Uterus (tissue), 2 donors: ENCODE results near the gene NEBL.

Source experiments
- POLR2A ChIP-seq, 2 donors: fragments of 450-650 bp; IDR thresholded peaks; one replicate each; pipeline ENCODE4 v1.6.1; 2016; ENCODE audit warnings: antibody characterized with exemption in 2 of 2, mild to moderate bottlenecking in 1 of 2, moderate library complexity in 1 of 2
- TF ChIP-seq, protein P1 (sequence below), 4 experiments: fragments of 200-600 bp in 2 of 4; fragments of 450-650 bp in 2 of 4; sonication (generic) in 2 of 4; IDR thresholded peaks; one replicate each; pipeline ENCODE4 v1.5.1; 2016 to 2019; ENCODE audit warnings: antibody characterized with exemption in 4 of 4, mild to moderate bottlenecking in 2 of 4, moderate library complexity in 1 of 4

GRCh38 chr10:20852303-20852702 is 44.8 kb downstream of the NEBL start:
- TF ChIP-seq, protein P1, sequence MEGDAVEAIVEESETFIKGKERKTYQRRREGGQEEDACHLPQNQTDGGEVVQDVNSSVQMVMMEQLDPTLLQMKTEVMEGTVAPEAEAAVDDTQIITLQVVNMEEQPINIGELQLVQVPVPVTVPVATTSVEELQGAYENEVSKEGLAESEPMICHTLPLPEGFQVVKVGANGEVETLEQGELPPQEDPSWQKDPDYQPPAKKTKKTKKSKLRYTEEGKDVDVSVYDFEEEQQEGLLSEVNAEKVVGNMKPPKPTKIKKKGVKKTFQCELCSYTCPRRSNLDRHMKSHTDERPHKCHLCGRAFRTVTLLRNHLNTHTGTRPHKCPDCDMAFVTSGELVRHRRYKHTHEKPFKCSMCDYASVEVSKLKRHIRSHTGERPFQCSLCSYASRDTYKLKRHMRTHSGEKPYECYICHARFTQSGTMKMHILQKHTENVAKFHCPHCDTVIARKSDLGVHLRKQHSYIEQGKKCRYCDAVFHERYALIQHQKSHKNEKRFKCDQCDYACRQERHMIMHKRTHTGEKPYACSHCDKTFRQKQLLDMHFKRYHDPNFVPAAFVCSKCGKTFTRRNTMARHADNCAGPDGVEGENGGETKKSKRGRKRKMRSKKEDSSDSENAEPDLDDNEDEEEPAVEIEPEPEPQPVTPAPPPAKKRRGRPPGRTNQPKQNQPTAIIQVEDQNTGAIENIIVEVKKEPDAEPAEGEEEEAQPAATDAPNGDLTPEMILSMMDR (IDR thresholded peaks at IDR 0.05) = no peak
- TF ChIP-seq POLR2A (IDR thresholded peaks at IDR 0.05) = no peak
